GM12892 (cell line): Measurements from ENCODE around the gene RPS29.

Experiments used
- POLR2A ChIP-seq: IDR thresholded peaks from 2 replicates; pipeline ENCODE4 v1.6.1; 2011; ENCODE audit warnings: low read depth, low read length, control low read depth
- POLR2AphosphoS5 ChIP-seq: IDR thresholded peaks from 2 replicates; pipeline ENCODE4 v1.6.1; 2011; ENCODE audit warnings: low read depth, low read length, control low read depth
- TAF1 ChIP-seq: IDR thresholded peaks from 2 replicates; pipeline ENCODE4 v1.6.1; 2011; ENCODE audit warnings: low read depth, mild to moderate bottlenecking, control low read depth, low read length, borderline replicate concordance

DNA sequence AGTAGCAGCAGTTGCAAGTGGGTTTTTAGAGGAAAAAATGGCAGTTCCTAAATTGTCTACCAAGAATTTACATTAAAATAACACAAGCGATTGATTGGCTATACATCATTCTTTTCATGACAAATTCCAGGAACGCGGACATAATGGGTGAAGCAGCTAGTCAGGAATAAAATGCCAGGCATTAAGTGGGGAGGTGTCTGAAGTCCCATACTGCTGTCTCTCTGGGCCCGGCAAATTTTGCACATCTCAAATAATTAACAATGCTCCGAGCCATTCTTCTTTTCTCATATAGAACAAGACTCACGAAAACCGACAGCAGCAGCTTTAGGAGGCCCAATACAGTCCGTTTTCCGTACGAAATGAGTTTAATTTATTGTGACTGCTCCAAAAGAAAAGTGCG is 33.5 kb upstream of the RPS29 start:
- TF ChIP-seq POLR2AphosphoS5, result no peak
- no peak for TF ChIP-seq POLR2A
- TF ChIP-seq TAF1, result no peak
